ENCODE results near the gene PWWP2B. TPM values are rescaled to one million over a fixed set of nuclear protein-coding genes. Genes with fewer than 3 reads are reported as not detected.

The PWWP2B gene
- total and polyA plus RNA-seq, 5 experiments from 2014 or later = 1.2 to 10.2 (median 2.9) TPM

DNA sequence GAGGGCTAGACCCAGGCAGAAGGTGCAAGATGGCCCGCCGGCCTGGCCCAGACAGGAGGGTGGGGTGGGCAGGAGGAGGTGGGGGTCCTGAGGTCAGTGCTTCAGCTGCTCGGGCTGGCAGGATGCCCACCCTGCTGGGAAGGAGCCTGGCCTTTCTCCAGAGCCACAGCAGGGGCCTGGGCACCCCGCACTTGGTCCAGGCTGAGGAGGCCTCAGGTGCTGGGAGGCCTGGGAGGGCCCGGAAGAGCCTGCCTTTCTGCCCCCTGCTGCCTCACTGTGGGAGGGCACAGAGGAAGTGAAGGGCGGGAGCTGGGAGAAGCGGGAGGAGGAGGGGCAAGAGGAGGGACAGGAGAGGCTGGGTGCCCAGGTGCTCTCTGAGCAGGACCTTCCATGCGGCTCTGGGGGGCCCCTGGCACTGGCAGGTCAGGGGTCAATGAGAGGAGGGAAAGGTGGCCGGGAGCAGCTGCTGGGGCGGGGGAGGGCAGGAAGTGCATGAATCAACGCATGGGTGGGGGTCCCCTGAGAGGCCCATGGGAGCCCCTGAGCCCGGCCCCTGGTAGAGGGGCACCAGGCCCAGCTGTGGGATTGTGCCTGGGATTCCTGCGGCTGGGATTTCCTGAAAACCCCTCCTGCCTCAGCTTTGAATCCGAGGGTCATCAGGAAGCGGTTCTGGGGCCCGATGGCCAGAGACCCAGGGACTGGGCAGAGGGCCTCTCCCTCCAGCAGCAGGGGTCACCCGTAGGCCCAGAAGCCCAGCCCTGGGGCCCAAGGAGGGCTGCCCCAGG lies 49.9 kb downstream of the PWWP2B start:
- peak overlapping the region; percentile 63 to 88 (median 76) for H3K4me3 Mint-ChIP-seq
- H3K27ac Mint-ChIP-seq = peak overlapping the region; percentile 93 to 99 (median 98)
- no peaks in the 10 kb centered on the region for H3K27me3 Mint-ChIP-seq
- POLR2A ChIA-PET = interaction anchor here (0.7 to 3.3 kb wide), 15 partner anchors 10 to 217 kb away, joined by 3 to 46 read pairs (median 5); partner anchors contain the start of gene PWWP2B
- peak; percentile 40 to 85 (median 62) for DNase-seq
- no peaks in the 10 kb centered on the region for H3K36me3 Mint-ChIP-seq
- peak; percentile 40 to 52 for ATAC-seq
- H3K9me3 Mint-ChIP-seq = no peaks in the 10 kb centered on the region
- H3K4me1 Mint-ChIP-seq = peaks cover 25 to 55% (median 55%) of the 10 kb centered on the region in 4 donors

DNA sequence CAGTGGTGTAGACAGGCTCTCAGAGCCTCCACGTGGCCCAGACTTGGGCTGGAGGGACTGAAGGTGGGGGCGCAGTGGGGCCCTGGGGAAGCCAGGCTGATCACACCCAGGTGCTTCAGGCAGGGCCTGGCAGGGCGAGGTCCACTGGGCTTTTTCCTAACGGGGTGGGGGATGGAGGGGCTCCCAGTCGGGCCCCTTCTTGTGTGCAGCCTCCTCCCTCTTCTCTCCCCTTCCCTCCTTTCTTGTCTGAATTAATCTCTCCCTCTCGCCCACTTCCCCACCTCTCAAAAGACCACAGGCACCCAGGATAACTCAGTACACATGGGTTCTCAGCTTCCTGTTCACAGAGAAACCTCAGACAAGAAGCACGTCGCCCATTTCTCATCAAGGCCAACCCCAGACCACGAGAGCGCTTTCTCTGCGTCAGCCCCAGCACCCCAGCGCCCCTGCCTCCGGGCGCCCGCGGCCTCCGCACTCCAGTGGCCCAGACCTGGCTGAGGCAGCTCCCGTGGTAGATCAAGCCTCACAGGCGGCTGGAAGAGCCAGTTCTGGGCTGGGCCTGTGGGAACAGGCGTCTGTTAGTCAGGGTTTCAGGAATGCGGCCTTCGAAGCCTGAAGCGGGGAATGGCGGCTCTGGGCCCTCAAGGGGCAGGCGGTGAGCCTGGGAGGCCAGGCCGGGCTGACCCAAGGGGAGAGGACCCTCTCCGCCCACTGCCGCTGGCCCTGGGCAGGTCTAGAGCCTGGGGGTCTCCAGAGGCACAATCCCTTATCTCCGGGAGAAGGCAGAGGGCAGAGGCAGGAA lies 50.6 kb downstream of the PWWP2B start:
- POLR2A ChIA-PET = interaction anchor here (0.7 to 3.3 kb wide), 14 partner anchors 10 to 218 kb away, joined by 3 to 46 read pairs (median 6); partner anchors contain the start of gene PWWP2B
- Mint-ChIP-seq H3K27ac (peak overlapping the region; percentile 93 to 99 (median 98)), H3K9me3 (no peaks in the 10 kb centered on the region), H3K4me1 (peaks cover 21 to 58% (median 57%) of the 10 kb centered on the region in 4 donors), H3K4me3 (peak overlapping the region; percentile 63 to 88 (median 76)), H3K27me3 (no peaks in the 10 kb centered on the region), H3K36me3 (no peaks in the 10 kb centered on the region)
- ATAC-seq (peak; percentile 76 to 81), DNase-seq (peak; percentile 63 to 93 (median 88))

GRCh38 chr10:132448248-132448731 lies 51.3 kb downstream of the PWWP2B start:
- no peak for ATAC-seq
- Mint-ChIP-seq H3K4me1 (peaks cover 22 to 62% (median 58%) of the 10 kb centered on the region in 4 donors), H3K4me3 (peak overlapping the region in 8 of 10 donors; percentile 42 to 88 (median 58)), H3K27me3 (no peaks in the 10 kb centered on the region), H3K27ac (peak overlapping the region; percentile 82 to 99 (median 98)), H3K36me3 (no peaks in the 10 kb centered on the region), H3K9me3 (no peaks in the 10 kb centered on the region)
- peak in 5 of 10 donors; percentile 36 to 54 (median 48) for DNase-seq
- POLR2A ChIA-PET = interaction anchor here (1.0 to 3.3 kb wide), 6 partner anchors 11 to 56 kb away, joined by 3 to 46 read pairs (median 12); partner anchors contain the start of gene PWWP2B

DNA sequence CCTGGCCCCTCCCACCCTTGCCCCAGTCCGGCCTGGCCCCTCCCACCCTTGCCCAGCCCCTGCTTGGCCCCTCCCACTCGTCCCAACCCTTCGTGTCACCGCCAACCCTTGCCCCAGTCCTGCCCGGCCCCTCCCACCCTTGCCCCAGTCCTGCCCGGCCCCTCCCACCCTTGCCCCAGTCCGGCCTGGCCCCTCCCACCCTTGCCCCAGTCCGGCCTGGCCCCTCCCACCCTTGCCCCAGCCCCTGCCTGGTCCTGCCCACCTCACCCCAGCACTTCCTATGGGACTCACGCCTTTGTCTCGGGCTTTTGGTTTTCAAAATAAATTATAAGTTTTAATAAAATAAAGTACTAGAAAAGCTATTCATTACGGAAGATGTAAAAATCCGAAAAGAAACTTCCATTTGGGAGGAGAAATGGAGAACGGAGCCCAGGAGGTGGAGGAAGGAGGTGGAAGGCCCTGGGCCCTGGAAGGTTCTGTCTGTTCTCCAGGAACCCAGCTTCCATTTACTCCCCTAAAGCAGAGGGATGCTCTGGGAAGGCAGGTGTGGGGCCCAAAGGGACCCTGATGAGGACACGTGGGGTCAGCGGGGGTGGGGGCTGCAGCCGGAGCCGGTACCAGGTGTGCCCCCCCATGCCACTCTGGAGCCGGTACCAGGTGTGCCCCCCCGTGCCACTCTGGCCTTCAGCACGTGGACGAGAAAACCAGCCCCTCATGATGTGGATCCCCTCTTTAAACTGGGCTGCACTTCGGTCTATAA lies 52.2 kb downstream of the PWWP2B start:
- Mint-ChIP-seq H3K4me3 (no peak overlapping the region), H3K27me3 (no peaks in the 10 kb centered on the region), H3K9me3 (no peaks in the 10 kb centered on the region), H3K36me3 (no peaks in the 10 kb centered on the region), H3K27ac (peak overlapping the region; percentile 56 to 93 (median 86)), H3K4me1 (peaks cover 19 to 57% (median 55%) of the 10 kb centered on the region in 4 donors)
- DNase-seq (no peak), ATAC-seq (no peak)
- POLR2A ChIA-PET = no interaction called here

DNA sequence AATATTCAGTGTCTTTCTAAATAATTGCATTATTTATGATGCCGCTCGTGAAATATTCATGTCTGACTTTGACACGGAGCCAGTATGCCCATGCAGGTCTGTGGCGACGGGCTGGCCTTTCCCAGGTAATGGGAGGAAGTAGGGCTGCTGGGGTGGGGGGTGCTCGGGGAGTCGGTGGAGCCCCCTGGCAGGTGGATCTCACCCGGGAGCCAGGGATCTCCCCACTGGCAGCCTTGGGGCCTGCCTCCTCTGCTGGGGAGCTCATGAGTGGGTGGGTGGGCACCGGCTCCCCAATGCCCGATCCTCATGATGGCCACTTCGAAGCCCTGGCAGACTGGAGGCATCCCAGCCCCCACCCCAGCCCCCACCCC lies 52.8 kb downstream of the PWWP2B start:
- POLR2A ChIA-PET = no interaction called here
- Mint-ChIP-seq H3K27me3 (no peaks in the 10 kb centered on the region), H3K36me3 (no peaks in the 10 kb centered on the region), H3K4me1 (peaks cover 18 to 54% (median 50%) of the 10 kb centered on the region in 4 donors), H3K9me3 (no peaks in the 10 kb centered on the region), H3K27ac (peak overlapping the region; percentile 56 to 93 (median 86)), H3K4me3 (peak overlapping the region in 1 of 10 donors; percentile 63)
- ATAC-seq (no peak), DNase-seq (no peak)

- Mint-ChIP-seq H3K36me3 (no peaks in the 10 kb centered on the region), H3K27ac (peak overlapping the region in 9 of 10 donors; percentile 32 to 98 (median 87)), H3K4me1 (peaks cover 13 to 48% (median 44%) of the 10 kb centered on the region in 4 donors), H3K4me3 (no peak overlapping the region), H3K9me3 (no peaks in the 10 kb centered on the region), H3K27me3 (no peaks in the 10 kb centered on the region)
- ATAC-seq (no peak), DNase-seq (no peak)
- POLR2A ChIA-PET = no interaction called here
These were observed 53.4 kb downstream of the PWWP2B start for GRCh38 chr10:132450466-132450824.

DNA sequence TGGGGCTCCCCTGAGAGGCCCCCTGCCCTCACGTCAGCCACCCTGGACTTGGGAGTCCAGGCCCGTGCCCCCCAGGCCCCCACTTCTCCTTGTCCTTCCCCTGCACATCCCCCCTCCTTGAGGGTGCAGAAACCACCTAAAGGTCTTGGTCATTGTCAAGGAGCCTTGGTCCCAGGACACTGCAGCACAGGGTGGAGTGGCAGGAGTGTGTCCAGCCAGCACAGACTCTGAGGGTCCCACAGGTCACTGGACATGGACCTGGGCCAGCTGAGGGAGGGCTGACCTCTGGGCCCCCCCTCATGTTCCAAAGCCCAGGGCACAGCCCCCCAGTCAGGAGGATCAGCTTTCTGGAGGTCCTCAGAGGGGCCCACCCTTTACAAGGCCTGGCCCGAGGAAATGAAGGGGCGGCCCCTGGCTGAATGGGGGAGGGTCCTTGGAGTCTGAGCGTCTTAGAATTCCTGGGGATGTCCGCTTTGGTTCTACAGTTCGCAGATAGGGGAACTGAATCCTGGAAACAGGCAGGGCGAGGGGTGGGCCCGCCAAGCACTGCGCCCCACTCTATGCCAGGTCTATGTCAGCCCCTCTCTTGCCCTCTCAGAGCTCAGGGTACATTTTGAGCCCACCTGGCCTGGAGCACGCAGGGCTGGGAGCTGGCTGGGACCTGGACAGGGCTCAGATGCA lies 54.0 kb downstream of the PWWP2B start:
- H3K4me3 Mint-ChIP-seq = peak overlapping the region in 2 of 10 donors; percentile 36 to 38
- H3K36me3 Mint-ChIP-seq = no peaks in the 10 kb centered on the region
- POLR2A ChIA-PET = interaction anchor here (1.4 to 1.5 kb wide), 2 partner anchors 63 to 65 kb away, joined by 3 read pairs; no protein-coding TSS in a partner anchor
- H3K4me1 Mint-ChIP-seq = peaks cover 13 to 44% (median 40%) of the 10 kb centered on the region in 4 donors
- ATAC-seq (no peak), DNase-seq (no peak)
- H3K27me3 Mint-ChIP-seq = no peaks in the 10 kb centered on the region
- H3K9me3 Mint-ChIP-seq = no peaks in the 10 kb centered on the region
- peak overlapping the region; percentile 82 to 98 (median 94) for H3K27ac Mint-ChIP-seq

- peak in 2 of 10 donors; percentile 7 to 18 for DNase-seq
- Mint-ChIP-seq H3K4me1 (peaks cover 12 to 37% (median 34%) of the 10 kb centered on the region in 4 donors), H3K27ac (peak overlapping the region; percentile 82 to 98 (median 94)), H3K36me3 (no peaks in the 10 kb centered on the region), H3K4me3 (peak overlapping the region in 5 of 10 donors; percentile 33 to 70 (median 61)), H3K9me3 (no peaks in the 10 kb centered on the region), H3K27me3 (no peaks in the 10 kb centered on the region)
- ATAC-seq = no peak
- POLR2A ChIA-PET = interaction anchor here (1.4 to 1.5 kb wide), 4 partner anchors 13 to 65 kb away, joined by 3 to 4 read pairs (median 3); no protein-coding TSS in a partner anchor
These were observed 54.7 kb downstream of the PWWP2B start for GRCh38 chr10:132451506-132452215.

DNA sequence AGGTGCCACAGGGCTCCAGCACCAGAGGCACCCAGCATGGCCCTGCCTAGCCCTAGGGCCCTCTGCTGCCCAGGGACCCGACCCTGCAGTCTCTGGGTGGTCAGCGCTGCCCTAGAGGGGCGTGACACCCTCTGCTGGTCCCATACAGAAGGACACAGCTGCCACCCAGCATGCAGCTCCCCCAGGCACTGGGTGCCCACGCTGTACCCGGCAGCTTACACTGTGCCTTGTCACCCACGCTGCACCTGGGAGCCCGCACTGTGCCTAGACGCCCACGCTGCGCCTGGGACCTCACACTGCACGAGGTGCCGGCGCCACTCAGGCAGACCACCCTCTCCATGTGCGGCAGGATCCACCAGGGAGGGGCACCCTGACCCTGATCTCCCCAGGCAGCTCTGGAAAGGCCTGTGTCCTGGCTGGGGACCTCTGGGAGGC lies 55.2 kb downstream of the PWWP2B start:
- Mint-ChIP-seq H3K4me3 (peak overlapping the region in 8 of 10 donors; percentile 12 to 64 (median 53)), H3K4me1 (peaks cover 12 to 32% (median 29%) of the 10 kb centered on the region in 4 donors), H3K9me3 (no peaks in the 10 kb centered on the region), H3K27ac (peak overlapping the region; percentile 82 to 98 (median 94)), H3K27me3 (no peaks in the 10 kb centered on the region), H3K36me3 (no peaks in the 10 kb centered on the region)
- peak in 1 of 2 donors; percentile 21 for ATAC-seq
- POLR2A ChIA-PET = interaction anchor here (1.4 to 1.5 kb wide), 4 partner anchors 13 to 66 kb away, joined by 3 to 4 read pairs (median 3); no protein-coding TSS in a partner anchor
- peak in 7 of 10 donors; percentile 32 to 46 (median 40) for DNase-seq

GRCh38 chr10:132452651-132453469 lies 55.9 kb downstream of the PWWP2B start:
- Mint-ChIP-seq H3K36me3 (no peaks in the 10 kb centered on the region), H3K4me1 (peaks cover 7 to 26% (median 22%) of the 10 kb centered on the region in 4 donors), H3K9me3 (no peaks in the 10 kb centered on the region), H3K27ac (peak overlapping the region; percentile 82 to 98 (median 94)), H3K27me3 (no peaks in the 10 kb centered on the region), H3K4me3 (peak overlapping the region in 9 of 10 donors; percentile 28 to 76 (median 53))
- POLR2A ChIA-PET = interaction anchor here (1.5 kb wide), 2 partner anchors 14 to 55 kb away, joined by 3 to 4 read pairs; no protein-coding TSS in a partner anchor
- DNase-seq (peak; percentile 89 to 98 (median 94)), ATAC-seq (peak; percentile 94)
